Measurements from ENCODE around the gene ARHGEF4.

Gene ARHGEF4

GRCh38 chr2:131027566-131028528, 191.1 kb downstream of the ARHGEF4 start:
- no peak for DNase-seq

GRCh38 chr2:131029812-131030211, 193.1 kb downstream of the ARHGEF4 start:
- DNase-seq = no peak

- DNase-seq = no peak
These were observed 193.8 kb downstream of the ARHGEF4 start for GRCh38 chr2:131030478-131030971.

- DNase-seq = no peak
These were observed 194.7 kb downstream of the ARHGEF4 start for GRCh38 chr2:131031431-131031841.

GRCh38 chr2:131031875-131032274, 195.2 kb downstream of the ARHGEF4 start:
- no peak for DNase-seq

DNA sequence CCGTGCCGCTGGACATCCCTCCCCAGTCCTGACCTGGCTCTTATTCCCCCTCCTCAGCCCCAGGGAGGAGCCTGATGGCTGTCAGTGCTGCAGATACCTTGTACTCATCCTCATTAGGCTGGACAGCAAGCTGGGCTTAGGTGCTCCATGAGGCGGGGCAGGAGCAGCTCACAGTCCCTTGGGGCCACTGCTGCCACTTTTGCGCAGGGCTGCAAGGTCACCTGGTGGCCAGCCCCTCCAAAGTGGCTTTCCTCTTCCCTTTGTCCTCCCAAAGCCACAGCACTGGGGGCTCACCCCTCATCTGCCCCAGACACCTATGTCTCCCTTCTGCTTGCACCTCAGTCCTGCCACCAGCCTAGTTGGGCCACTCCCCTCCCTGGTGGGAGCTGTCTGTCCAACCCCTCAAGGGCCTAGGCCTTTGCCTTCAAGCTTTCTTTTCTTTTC, 195.7 kb downstream of the ARHGEF4 start:
- no peak for DNase-seq

- DNase-seq = no peak
These were observed 197.0 kb downstream of the ARHGEF4 start for GRCh38 chr2:131033786-131034121.

DNA sequence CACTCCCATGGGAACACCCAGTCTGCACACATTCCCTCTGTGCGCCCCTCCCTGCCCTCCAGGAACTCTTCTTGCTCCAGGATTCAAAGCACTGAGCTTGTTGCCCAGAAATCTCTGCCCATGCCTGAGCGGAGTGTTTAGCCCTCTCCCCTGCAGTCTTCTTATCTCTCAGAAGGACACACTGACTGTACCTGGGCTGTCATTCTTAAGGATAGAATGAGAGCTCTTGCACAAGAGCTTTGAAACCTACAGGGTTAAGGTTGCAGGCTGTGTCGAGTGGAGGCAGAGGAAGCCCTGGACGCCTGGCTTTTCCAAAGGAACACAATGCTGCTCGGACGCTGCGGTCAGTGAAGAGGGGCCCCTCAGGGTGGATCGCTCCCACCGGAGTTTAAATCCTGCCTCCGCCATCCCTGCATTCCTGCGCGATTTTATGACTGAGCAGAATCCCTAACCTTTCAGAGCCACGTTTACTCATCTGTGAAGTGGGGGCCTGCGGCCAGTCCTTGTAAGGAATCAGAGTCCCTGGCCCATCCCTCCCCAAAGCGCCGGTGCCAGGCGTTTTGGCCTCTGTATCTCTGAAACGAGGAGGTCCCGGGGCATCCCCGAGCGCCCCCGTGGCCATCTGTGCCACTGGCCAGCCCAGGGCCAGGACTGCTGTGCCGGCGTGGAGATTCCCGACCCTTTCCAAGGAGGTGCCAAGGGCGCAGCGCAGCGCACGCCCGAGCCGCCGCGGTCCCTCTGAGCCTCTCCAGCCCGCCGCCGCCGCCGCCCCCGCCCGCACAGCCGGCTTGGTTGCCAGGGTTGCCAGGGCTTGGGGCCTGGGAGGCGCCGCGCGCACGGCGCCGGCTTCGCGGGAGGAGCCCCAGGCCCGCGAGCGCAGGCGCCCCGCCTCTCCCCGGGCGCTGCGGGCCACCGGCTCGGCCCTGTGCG, 197.7 kb downstream of the ARHGEF4 start:
- no peak for DNase-seq

- DNase-seq = no peak
These were observed 198.6 kb downstream of the ARHGEF4 start for GRCh38 chr2:131035112-131035825.

DNA sequence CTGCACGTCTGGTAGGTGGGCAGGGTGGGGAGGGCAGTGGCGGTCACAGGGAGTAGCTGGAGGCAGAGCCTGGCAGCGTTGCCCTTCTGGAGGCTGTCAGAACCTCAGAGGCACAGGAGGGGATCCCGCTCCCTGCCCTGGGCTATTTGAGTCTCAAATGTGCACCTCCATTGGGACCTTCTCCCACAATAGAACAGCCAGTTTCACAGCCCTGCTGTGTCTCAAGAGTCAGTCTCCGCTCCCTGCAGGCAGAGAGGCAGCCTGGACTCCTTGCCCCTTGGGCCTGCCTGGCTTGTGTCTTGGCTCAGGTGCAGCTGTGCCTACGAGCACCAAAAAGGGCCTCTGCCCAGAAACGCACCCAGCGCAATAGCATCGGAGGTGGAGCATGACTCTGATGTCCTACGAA, 199.1 kb downstream of the ARHGEF4 start:
- DNase-seq = no peak

DNA sequence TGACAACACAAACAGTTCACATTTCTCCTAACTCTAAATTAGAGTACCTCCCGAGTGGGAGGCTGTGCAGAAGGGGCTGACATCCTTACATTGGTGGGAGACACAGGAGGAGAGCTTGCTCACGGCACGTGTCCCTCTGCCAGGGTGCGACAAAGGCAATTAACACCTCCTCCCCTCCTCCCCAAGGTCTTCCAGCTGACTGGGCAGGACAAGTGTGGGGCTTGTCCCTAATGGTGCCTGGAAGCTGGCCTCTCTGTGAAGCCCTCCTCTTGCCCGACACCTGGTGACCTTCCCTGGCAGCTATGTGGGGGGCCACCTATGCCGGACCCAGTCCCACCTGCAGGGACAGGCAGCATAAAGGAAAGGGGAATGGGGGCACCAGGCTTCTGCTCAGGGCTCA, 199.6 kb downstream of the ARHGEF4 start:
- no peak for DNase-seq

GRCh38 chr2:131036696-131037397, 200.1 kb downstream of the ARHGEF4 start:
- DNase-seq = no peak

GRCh38 chr2:131037398-131038257, 200.9 kb downstream of the ARHGEF4 start:
- no peak for DNase-seq

GRCh38 chr2:131038258-131039100, 201.8 kb downstream of the ARHGEF4 start:
- no peak for DNase-seq

GRCh38 chr2:131039101-131039440, 202.4 kb downstream of the ARHGEF4 start:
- no peak for DNase-seq

- no peak for DNase-seq
These were observed 202.8 kb downstream of the ARHGEF4 start for GRCh38 chr2:131039535-131039907.

GRCh38 chr2:131039908-131040660, 203.4 kb downstream of the ARHGEF4 start:
- no peak for DNase-seq

DNA sequence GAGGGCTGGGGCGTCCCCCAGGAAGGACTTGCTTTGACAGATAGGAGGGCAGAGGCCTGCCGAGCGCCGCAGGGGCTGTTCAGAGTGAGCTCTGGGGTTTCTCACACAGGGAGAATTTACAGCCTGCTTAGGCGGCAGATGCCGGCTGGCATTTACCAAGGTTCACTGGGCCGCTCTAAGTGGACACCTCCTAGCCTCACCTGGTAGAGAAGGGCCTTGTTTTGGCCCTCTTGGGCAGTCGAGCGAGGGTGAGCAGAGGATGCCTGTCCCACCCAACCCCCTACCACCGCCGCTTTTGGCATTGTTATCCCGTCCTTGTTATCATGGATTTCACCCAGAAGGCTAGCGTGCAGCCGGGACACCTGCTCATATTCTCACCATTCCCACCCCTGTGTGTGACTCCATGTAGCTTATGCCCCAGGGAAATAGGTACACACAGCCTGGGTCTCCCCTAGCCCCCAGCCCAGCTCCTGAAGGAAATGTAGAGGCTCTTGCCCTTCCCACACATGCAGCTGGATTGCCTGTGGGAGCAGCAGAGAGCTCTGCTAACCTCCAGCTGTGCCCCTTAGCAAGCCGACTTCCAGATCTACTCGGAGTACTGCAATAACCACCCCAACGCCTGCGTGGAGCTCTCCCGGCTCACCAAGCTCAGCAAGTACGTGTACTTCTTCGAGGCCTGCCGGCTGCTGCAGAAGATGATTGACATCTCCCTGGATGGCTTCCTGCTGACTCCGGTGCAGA, 204.1 kb downstream of the ARHGEF4 start:
- DNase-seq = no peak

Measured in GF-D8 (cell line).